ENCODE measurements around the gene MYOM1.

GRCh38 chr18:3223356-3223755, 3.6 kb upstream of the MYOM1 start:
- TF ChIP-seq CTCF (IDR thresholded peaks at IDR 0.05; ENCODE audit: low read depth, low read length, poor library complexity, severe bottlenecking), result no peak
- TF ChIP-seq EZH2phosphoT487 (IDR thresholded peaks at IDR 0.05; ENCODE audit: borderline replicate concordance, low read length), result no peak

Measured in DOHH2 (cell line).